Activated T-cell treated with anti-CD3 and anti-CD28 coated beads for 48 hours (primary cell): ENCODE results near the gene SPI1.
"Not testable (repeated sequence)": the region's sequence is repeated elsewhere in the genome, so short reads cannot be mapped to it uniquely, and the experiment has no call there.

Source experiments
- DNase-seq: peaks from one replicate; pipeline ENCODE4 v3.0.0-alpha.2; 2020; ENCODE audit warnings: low read depth

The SPI1 gene

GRCh38 chr11:47340010-47340409 lies 38.3 kb downstream of the SPI1 start:
- no peak for DNase-seq

DNA sequence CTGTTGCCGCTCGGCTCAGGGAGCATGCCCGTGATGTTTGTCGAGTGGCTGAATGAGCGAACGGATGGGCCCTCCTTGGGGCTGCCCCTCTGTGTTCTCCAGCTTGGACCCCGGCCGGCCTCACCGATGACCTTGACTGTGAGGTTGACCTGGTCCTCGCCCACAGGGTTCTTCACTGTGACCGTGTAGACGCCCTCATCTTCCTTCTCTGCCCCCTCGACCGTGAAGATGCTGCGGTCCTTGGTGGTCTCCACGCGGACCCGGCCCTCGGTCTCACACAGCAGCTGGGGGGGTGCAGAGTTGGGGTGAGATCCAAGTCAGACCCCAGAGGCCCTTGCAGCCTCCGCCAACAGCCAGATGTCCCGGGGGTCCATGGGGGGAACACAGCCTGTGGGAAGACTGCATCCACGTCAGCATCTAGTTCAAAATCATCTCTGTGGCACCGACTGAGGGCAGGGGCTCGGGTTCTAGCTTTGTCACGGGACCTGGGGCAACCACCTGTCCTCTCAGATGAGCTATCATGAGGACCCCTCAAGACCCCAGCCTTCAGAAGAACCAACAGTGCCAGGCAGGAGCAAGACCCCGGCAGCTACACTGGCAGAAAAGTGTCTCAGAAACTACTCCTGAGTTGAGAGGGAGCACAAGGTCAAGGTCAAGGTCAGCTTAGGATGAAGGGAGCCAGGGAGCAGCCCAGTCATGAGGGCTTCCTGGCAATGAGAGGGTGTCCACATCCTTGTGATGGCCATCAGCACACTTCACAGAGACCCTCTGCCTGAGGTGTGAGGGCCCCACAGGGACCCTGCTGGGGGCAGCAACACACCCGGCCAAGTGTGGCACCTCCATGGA lies 39.7 kb downstream of the SPI1 start:
- DNase-seq = no peak

- DNase-seq = no peak
Observed at GRCh38 chr11:47337229-47337924, 41.0 kb downstream of the SPI1 start.

DNA sequence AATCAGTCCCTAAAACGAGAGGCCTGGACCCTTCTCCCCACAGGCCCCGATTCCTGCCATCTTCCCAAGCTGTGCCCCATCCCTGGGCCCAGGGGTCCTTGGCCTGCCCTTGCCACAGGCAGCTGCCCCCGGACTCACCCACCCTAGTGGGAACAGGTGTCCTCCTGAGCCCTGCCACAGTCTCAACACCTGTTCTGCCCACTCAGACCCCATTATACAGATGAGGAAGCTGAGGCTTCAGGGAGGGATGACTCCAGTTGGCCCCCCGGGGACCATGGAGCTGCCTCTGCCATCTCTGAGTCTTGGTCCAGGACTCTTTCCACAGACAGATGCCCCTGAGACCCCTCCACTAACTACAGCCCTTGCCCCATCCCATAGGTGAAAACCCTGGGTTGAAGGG lies 41.8 kb downstream of the SPI1 start:
- DNase-seq = no peak

DNA sequence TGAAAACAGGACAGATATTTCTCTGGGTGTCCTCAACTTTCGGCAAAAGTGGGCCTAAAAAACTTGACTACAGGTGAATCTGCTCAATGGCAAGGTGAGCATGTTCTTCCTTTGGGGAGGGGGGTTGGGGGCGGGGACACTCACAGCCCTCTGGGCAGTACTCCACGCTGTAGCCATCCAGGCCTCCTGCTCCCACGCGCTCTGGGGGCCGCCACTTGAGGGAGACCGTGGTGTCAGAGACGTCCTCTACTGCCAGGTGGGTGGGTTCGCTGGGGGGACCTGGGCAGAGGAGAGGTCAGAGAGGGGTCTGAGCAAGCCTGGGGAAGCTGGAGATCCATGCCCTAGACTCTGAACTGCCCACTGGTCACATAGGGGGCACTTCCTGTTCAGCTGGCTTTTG lies 42.6 kb downstream of the SPI1 start:
- no peak for DNase-seq

DNA sequence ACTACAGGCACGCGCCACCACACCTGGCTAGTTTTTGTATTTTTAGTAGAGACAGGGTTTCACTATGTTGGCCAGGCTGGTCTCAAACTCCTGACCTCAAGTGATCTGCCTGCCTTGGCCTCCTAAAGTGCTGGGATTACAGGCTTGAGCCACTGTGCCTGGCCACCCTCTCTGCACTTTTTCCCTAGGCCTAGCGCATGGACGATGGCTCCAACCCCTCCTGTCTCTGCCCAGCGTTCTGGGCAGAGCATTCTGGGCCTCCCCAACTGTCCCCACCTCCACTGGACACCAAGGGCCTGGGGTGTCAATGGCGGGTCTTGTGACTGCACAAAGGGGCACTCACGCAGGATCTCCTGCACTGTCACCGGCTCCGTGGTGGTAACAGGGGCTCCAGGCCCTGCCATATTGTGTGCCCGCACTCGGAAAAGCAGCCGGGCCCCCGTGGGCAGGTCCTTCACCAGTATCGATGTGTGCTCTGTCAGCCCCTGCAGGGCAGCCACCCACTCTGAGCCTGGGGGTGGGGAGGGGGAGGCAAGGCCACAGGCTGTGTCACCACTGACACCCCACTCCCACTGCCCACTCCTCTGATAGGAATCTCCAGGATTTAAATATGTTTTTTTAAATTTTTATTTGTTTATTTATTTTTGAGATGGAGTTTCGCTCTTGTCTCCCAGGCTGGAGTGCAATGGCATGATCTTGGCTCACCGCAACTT lies 43.5 kb downstream of the SPI1 start:
- not testable (repeated sequence) for DNase-seq

DNA sequence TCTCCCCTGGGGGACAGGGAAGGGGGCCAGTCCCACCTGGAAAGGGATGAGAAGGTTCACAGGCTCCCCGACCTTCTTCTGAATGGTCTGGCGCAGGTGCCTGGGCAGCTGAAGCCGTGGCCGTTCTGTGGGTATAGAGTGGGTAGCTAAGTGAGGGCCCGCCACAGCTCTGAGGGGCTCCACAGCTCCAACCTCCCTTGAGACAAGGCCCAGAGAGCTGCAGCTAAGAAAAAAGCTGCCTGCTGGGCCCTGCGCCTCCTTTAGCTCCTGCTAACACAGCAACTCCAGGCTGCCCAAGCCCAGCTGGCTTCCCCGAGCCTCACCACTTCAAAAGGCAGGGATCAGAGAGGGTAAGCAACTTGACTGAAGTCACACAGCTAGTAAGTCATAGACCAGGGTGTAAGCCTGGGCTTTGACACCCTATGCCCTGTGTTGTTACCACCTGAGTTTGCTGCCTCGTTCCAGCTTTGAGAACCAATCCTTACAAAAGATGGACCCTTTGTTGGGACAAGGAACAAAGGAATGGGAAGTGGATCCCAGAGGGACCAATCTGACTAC lies 44.4 kb downstream of the SPI1 start:
- DNase-seq = no peak

- no peak for DNase-seq
Observed at GRCh38 chr11:47333526-47333845, 44.9 kb downstream of the SPI1 start.

- no peak for DNase-seq
Observed at GRCh38 chr11:47332791-47333525, 45.4 kb downstream of the SPI1 start.

DNA sequence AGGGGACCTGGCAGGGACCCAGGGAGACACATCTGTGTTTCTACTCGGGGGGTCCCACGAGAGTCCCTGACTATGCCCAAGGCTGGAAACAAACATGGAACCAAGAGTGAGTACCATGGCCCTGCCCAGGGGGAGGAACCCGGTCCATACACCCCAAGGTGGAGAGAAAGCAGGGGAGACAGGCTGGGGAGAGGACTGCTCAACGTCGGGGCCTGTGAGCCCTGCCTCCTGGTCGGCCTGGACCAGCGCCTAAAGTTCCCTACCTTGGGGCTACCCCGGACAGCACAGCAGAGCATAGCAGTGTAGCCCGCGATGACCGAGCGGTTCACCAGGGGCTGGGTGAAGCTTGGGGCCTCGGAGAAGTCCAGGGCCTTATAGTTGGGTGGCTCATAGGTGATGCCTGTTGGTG lies 46.0 kb downstream of the SPI1 start:
- DNase-seq = no peak

DNA sequence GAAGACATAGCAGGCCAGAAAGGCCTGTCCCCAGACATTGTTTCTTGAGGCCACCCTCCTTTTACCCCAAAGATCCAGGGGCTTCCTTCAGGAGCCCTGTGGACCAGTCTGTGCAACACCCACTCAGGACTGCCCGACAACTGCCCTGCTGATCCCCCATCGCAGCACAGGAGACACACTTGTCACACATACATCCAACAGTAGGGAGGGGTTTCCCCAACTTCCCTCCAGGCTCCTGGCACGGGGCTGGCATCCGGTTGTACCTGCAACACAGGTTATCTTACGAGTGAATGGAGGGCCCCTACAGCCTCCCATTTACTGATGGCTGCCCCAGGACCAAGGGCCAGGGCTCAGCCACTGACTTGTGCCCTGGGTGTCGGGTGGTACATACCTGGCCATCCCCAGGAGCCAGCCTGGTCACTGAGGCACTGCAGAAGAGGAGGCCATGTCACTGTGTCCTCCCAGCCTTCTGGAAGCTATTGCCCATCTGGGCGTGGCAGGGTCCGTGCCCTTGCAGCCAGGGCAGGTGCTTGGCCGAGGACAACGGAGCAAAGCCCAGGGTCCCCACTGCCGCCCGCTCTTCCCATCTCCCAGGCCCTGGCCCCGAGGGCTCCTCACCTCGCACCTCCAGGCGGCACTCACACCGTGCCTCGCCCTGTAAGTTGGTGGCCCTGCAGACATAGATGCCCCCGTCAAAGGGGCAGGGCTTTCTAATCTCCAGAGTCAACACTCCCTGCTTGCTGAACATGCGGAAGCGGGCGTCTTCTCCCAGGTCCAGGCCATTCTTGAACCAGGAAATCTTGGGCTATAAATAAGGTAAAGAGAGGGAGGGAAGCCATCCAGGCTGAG lies 46.7 kb downstream of the SPI1 start:
- no peak for DNase-seq

GRCh38 chr11:47329987-47330931 lies 48.1 kb downstream of the SPI1 start:
- DNase-seq = no peak

GRCh38 chr11:47329431-47329986 lies 48.8 kb downstream of the SPI1 start:
- no peak for DNase-seq

- DNase-seq = no peak
Observed at GRCh38 chr11:47328449-47329390, 49.6 kb downstream of the SPI1 start.

- DNase-seq = no peak
Observed at GRCh38 chr11:47327949-47328348, 50.4 kb downstream of the SPI1 start.

DNA sequence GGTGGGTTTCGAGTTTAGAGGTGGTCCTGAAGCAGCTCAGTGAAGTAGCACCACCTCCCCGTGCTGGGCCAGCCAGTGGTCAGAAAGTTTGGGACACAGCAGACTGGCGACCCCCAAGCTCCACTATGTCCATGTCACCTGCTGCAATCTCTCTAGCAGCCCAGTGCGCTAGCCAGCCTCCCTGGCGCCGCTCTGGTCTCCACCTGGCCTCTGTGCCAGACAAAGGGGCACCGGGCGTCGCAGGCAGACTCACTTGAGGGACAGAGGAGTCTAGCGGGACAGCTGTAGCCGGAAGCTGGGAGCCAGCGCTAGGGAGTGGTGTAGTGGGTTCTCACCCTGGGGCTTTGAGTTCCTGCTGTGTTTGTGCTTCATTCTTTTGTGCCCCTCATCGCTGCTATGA lies 51.3 kb downstream of the SPI1 start:
- DNase-seq = no peak

- no peak for DNase-seq
Observed at GRCh38 chr11:47326198-47326597, 52.1 kb downstream of the SPI1 start.

DNA sequence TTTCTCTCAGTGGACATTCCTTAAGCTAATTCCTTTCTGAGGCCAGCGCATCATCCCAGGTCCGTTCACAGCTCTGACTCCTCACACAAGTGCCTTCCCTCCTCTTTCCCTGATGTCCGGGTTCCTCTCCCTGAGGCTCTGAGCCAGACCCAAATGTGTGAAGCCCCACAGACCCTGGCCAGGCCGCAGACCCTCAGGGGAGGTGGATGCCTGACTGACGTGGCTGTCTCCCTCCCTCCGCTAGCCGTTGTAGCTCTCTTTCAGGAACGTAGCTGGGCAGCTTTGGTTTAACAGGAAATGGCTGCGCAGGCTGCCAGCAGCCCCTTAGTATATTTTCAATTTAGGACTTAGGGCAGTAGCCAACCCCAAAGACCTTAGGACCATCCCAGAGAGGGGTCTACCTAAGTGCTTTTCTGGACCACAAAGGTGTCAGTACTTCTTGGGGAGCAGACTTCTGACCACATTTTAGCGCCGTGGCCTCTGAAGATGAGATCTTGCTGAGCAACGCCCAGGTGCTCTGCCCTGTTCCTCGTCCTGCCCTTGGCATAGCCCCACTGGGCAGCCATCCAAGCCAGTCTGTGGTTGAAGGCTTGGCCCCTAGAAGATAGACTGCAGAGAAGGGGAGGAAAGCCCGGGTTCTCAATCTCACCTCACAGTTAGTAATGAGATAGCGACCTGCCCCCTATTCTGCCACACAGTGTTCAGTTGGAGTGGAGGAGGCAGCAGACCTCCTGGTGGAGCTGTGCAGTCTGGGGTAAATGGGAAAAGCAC lies 52.9 kb downstream of the SPI1 start:
- DNase-seq = no peak
